ENCODE data around the gene GSTO1. TPM values are rescaled to one million over a fixed set of nuclear protein-coding genes. Genes with fewer than 3 reads are reported as not detected.

Gene GSTO1
- polyA plus RNA-seq, 3 donors, result 51.6 to 145 (median 71.4) TPM

- WGBS, 3 donors, result 90 to 93% (median 91%) methylated on average over 43 of the region's 43 CpGs
- no peak overlapping the region for H3K27ac ChIP-seq (ENCODE audit: low read depth, low read length)
These were observed 60.1 kb downstream of the GSTO1 start for GRCh38 chr10:104314591-104315485.

- WGBS, 3 donors, result 97 to 98% (median 98%) methylated on average over 20 to 22 of the region's 22 CpGs
- no peak overlapping the region for H3K27ac ChIP-seq (ENCODE audit: low read depth, low read length)
These were observed 60.8 kb downstream of the GSTO1 start for GRCh38 chr10:104315486-104315921.

GRCh38 chr10:104316321-104317099 is 61.8 kb downstream of the GSTO1 start:
- WGBS, 3 donors, result 87 to 94% (median 91%) methylated on average over 9 of the region's 9 CpGs
- H3K27ac ChIP-seq (ENCODE audit: low read depth, low read length), result no peak overlapping the region

Other genes starting within 250 kb of the GSTO1 start
- gene COL17A1, start 169.0 kb upstream of the GSTO1 start, polyA plus RNA-seq, result 1 to 10 TPM in 1 of 3 donors, under 1 TPM in 2; 0.12 to 1.0 (median 0.45) TPM
- gene SFR1, start 132.7 kb upstream of the GSTO1 start, polyA plus RNA-seq, result 1 to 10 TPM; 3.3 to 9.6 (median 4.2) TPM
- gene CFAP43, start 22.5 kb upstream of the GSTO1 start, polyA plus RNA-seq, result under 1 TPM in 2 of 3 donors, not detected in 1; 0.07 to 0.81 TPM
- gene GSTO2, start 14.3 kb downstream of the GSTO1 start, polyA plus RNA-seq, result 10 to 100 TPM in 1 of 3 donors, 1 to 10 TPM in 1, under 1 TPM in 1; 0.56 to 14.9 (median 2.1) TPM
- gene ITPRIP, start 83.6 kb downstream of the GSTO1 start, polyA plus RNA-seq, result 10 to 100 TPM in 1 of 3 donors, 1 to 10 TPM in 2; 4.6 to 35.0 (median 7.6) TPM
- under 1 TPM in 2 of 3 donors, not detected in 1; 0.05 to 0.09 TPM for gene CFAP58, start 98.9 kb downstream of the GSTO1 start, polyA plus RNA-seq